ENCODE results near the gene ZMYND19. TPM values are rescaled to one million over a fixed set of nuclear protein-coding genes. Genes with fewer than 3 reads are reported as not detected.
"Not testable (repeated sequence)": the region's sequence is repeated elsewhere in the genome, so short reads cannot be mapped to it uniquely, and the experiment has no call there.

The ZMYND19 gene
- polyA plus RNA-seq, 3 donors, result 7.6 to 13.7 (median 12.9) TPM

GRCh38 chr9:137575716-137576411 lies 14.4 kb downstream of the ZMYND19 start:
- no peak overlapping the region for H3K27ac ChIP-seq (ENCODE audit: low read depth, low read length)
- WGBS, 3 donors, result 77 to 79% (median 78%) methylated on average over 12 of the region's 12 CpGs

- WGBS, 3 donors, result 63 to 69% (median 67%) methylated on average over 9 of the region's 9 CpGs
- H3K27ac ChIP-seq (ENCODE audit: low read depth, low read length), result no peak overlapping the region
Measured at GRCh38 chr9:137575364-137575715, 15.0 kb downstream of the ZMYND19 start.

- H3K27ac ChIP-seq (ENCODE audit: low read depth, low read length), result no peak overlapping the region
- WGBS, 3 donors, result 84 to 95% (median 91%) methylated on average over 10 of the region's 10 CpGs
Measured at GRCh38 chr9:137574192-137574591, 16.1 kb downstream of the ZMYND19 start.

- WGBS, 3 donors, result 97 to 98% (median 97%) methylated on average over 3 of the region's 3 CpGs
- no peak overlapping the region for H3K27ac ChIP-seq (ENCODE audit: low read depth, low read length)
Measured at GRCh38 chr9:137570566-137570965, 19.7 kb downstream of the ZMYND19 start.

GRCh38 chr9:137569609-137570203 lies 20.6 kb downstream of the ZMYND19 start:
- no peak overlapping the region for H3K27ac ChIP-seq (ENCODE audit: low read depth, low read length)
- 93 to 99% (median 95%) methylated on average over 5 of the region's 5 CpGs for WGBS, 3 donors

- not testable (repeated sequence) for H3K27ac ChIP-seq (ENCODE audit: low read depth, low read length)
- WGBS, 3 donors, result 82 to 87% (median 87%) methylated on average over 5 of the region's 5 CpGs
Measured at GRCh38 chr9:137568445-137568844, 21.9 kb downstream of the ZMYND19 start.

- no peak overlapping the region for H3K27ac ChIP-seq (ENCODE audit: low read depth, low read length)
- WGBS, 3 donors, result 82 to 90% (median 83%) methylated on average over 17 to 18 of the region's 18 CpGs
Measured at GRCh38 chr9:137564817-137565411, 25.4 kb downstream of the ZMYND19 start.

GRCh38 chr9:137564134-137564533 lies 26.2 kb downstream of the ZMYND19 start:
- no peak overlapping the region for H3K27ac ChIP-seq (ENCODE audit: low read depth, low read length)
- 88 to 94% (median 93%) methylated on average over 10 of the region's 10 CpGs for WGBS, 3 donors

GRCh38 chr9:137558127-137558526 lies 32.2 kb downstream of the ZMYND19 start:
- H3K27ac ChIP-seq (ENCODE audit: low read depth, low read length), result no peak overlapping the region
- WGBS, 3 donors, result 91 to 98% (median 96%) methylated on average over 4 of the region's 4 CpGs

- 80 to 87% (median 84%) methylated on average over 24 of the region's 24 CpGs for WGBS, 3 donors
- no peak overlapping the region for H3K27ac ChIP-seq (ENCODE audit: low read depth, low read length)
Measured at GRCh38 chr9:137556069-137556838, 34.1 kb downstream of the ZMYND19 start.

GRCh38 chr9:137555179-137555578 lies 35.1 kb downstream of the ZMYND19 start:
- 88 to 92% (median 88%) methylated on average over 10 of the region's 10 CpGs for WGBS, 3 donors
- no peak overlapping the region for H3K27ac ChIP-seq (ENCODE audit: low read depth, low read length)

- no peak overlapping the region for H3K27ac ChIP-seq (ENCODE audit: low read depth, low read length)
- WGBS, 3 donors, result 82 to 90% (median 86%) methylated on average over 1 of the region's 1 CpG
Measured at GRCh38 chr9:137554349-137554748, 36.0 kb downstream of the ZMYND19 start.

- H3K27ac ChIP-seq (ENCODE audit: low read depth, low read length), result not testable (repeated sequence)
- 90 to 93% (median 93%) methylated on average over 10 of the region's 10 CpGs for WGBS, 3 donors
Measured at GRCh38 chr9:137553654-137554053, 36.7 kb downstream of the ZMYND19 start.

GRCh38 chr9:137552022-137552768 lies 38.1 kb downstream of the ZMYND19 start:
- WGBS, 3 donors, result 6 to 12% (median 12%) methylated on average over 50 to 58 of the region's 58 CpGs
- H3K27ac ChIP-seq (ENCODE audit: low read depth, low read length), result no peak overlapping the region

GRCh38 chr9:137551264-137552021 lies 38.9 kb downstream of the ZMYND19 start, which contains the start of gene MRPL41:
Gene MRPL41 (plus strand): TSS chr9:137551879. CDS start chr9:137552082, 203 bp downstream.
- no peak within 1 kb of the TSS for H3K27ac ChIP-seq (ENCODE audit: low read depth, low read length)
- 0% methylated on average over 76 to 88 of the region's 106 CpGs for WGBS, 3 donors

GRCh38 chr9:137550958-137551263 lies 39.4 kb downstream of the ZMYND19 start:
- WGBS, 3 donors, result 0 to 3% (median 1%) methylated on average over 9 to 17 of the region's 17 CpGs
- H3K27ac ChIP-seq (ENCODE audit: low read depth, low read length), result not testable (repeated sequence)

- 1 to 4% (median 2%) methylated on average over 12 to 13 of the region's 13 CpGs for WGBS, 3 donors
Measured at GRCh38 chr9:137550231-137550621, 40.1 kb downstream of the ZMYND19 start, which contains the start of gene PNPLA7. Gene PNPLA7 (minus strand): TSS chr9:137550402. CDS start chr9:137550197, 205 bp downstream.

More at GRCh38 chr9:137550231-137550621, 40.1 kb downstream of the ZMYND19 start, which contains the start of gene PNPLA7:
- H3K27ac ChIP-seq (ENCODE audit: low read depth, low read length), result no peak within 1 kb of the TSS
